RPMI7951 (cell line): ENCODE measurements around the gene SLC22A8. TPM values are rescaled to one million over a fixed set of nuclear protein-coding genes. Genes with fewer than 3 reads are reported as not detected.

ENCODE experiments used
- total RNA-seq: library from RNA; depleted of rRNA; stranded (reverse); fragments of >200 nt; shearing (Covaris generic); gene quantifications from 2 replicates; pipeline ENCODE4 v1.2.3, GENCODE V29; 2014; rRNA removed

Gene SLC22A8
- total RNA-seq, 1 experiment from 2014 or later, result not detected

Other genes starting within 250 kb of the SLC22A8 start
- 15.1 and 18.1 TPM in 2 replicates for gene TAF6L, start 244.4 kb downstream of the SLC22A8 start, total RNA-seq
- 88.3 and 110 TPM in 2 replicates for gene TMEM179B, start 228.4 kb downstream of the SLC22A8 start, total RNA-seq
- gene TMEM223, start 223.8 kb downstream of the SLC22A8 start, total RNA-seq, result 41.0 and 55.3 TPM in 2 replicates
- gene NXF1, start 210.4 kb downstream of the SLC22A8 start, total RNA-seq, result 24.9 and 26.1 TPM in 2 replicates
- gene STX5, start 183.8 kb downstream of the SLC22A8 start, total RNA-seq, result 40.7 and 43.1 TPM in 2 replicates
- gene TEX54, start 183.0 kb downstream of the SLC22A8 start, total RNA-seq, result not detected in 2 replicates
- 61.3 and 80.4 TPM in 2 replicates for gene WDR74, start 176.3 kb downstream of the SLC22A8 start, total RNA-seq
- 85.2 and 94.7 TPM in 2 replicates for gene SLC3A2, start 134.9 kb downstream of the SLC22A8 start, total RNA-seq
- gene CHRM1, start 94.5 kb downstream of the SLC22A8 start, total RNA-seq, result not detected in 2 replicates
- gene SLC22A6, start 30.9 kb downstream of the SLC22A8 start, total RNA-seq, result not detected in 2 replicates
- not detected in 2 replicates for gene SLC22A24, start 128.4 kb upstream of the SLC22A8 start, total RNA-seq
- not detected in 2 replicates for gene SLC22A25, start 227.8 kb upstream of the SLC22A8 start, total RNA-seq